SK-N-SH treated with all-trans-retinoic acid at 6 μM for 48 hours (cell line): ENCODE data around the gene ATRNL1.

ENCODE experiments used
- ATAC-seq: fragments of 200-7000 bp; cut with Tn5 transposase; 3 replicates; pipeline ENCODE4 v1.9.1; 2020; ENCODE audit warnings: mild to moderate bottlenecking, moderate library complexity
- BACH2 ChIP-seq: fragments of 250-450 bp; sonication (Bioruptor Pico); IDR thresholded peaks from 2 replicates; pipeline ENCODE4 v1.9.0; 2021; ENCODE audit warnings: mild to moderate bottlenecking, borderline replicate concordance
- CSDC2 ChIP-seq: fragments of 250-450 bp; sonication (Bioruptor Pico); IDR thresholded peaks from 2 replicates; pipeline ENCODE4 v1.5.0; 2020; ENCODE audit warnings: mild to moderate bottlenecking, moderate library complexity
- ESRRG ChIP-seq: fragments of 250-450 bp; sonication (Bioruptor Pico); IDR thresholded peaks from 2 replicates; pipeline ENCODE4 v1.6.1; 2021; ENCODE audit warnings: mild to moderate bottlenecking
- OSR1 ChIP-seq: fragments of 250-450 bp; sonication (Bioruptor Pico); IDR thresholded peaks from 2 replicates; pipeline ENCODE4 v1.8.0; 2022; ENCODE audit warnings: moderate library complexity, mild to moderate bottlenecking, inconsistent platforms
- SNAI2 ChIP-seq: fragments of 250-450 bp; sonication (Bioruptor Pico); IDR thresholded peaks from 2 replicates; pipeline ENCODE4 v1.5.0; 2020; ENCODE audit warnings: mild to moderate bottlenecking, moderate library complexity
- TOX ChIP-seq: fragments of 250-450 bp; sonication (Bioruptor Pico); IDR thresholded peaks from 2 replicates; pipeline ENCODE4 v1.8.0; 2021; ENCODE audit warnings: mild to moderate bottlenecking, moderate library complexity, borderline replicate concordance
- ZC3H10 ChIP-seq: fragments of 250-450 bp; sonication (Bioruptor Pico); IDR thresholded peaks from 2 replicates; pipeline ENCODE4 v1.5.1; 2021; ENCODE audit warnings: mild to moderate bottlenecking, moderate library complexity
- ZFP3 ChIP-seq: fragments of 250-450 bp; sonication (Bioruptor Pico); IDR thresholded peaks from 2 replicates; pipeline ENCODE4 v1.5.0; 2020; ENCODE audit warnings: mild to moderate bottlenecking, moderate library complexity
- ZFP30 ChIP-seq: fragments of 450-650 bp; formaldehyde crosslinking; IDR thresholded peaks from 2 replicates; pipeline ENCODE4 v1.5.0; 2022; ENCODE audit warnings: mild to moderate bottlenecking, moderate library complexity
- ZNF565 ChIP-seq: fragments of 450-650 bp; formaldehyde crosslinking; conservative IDR thresholded peaks from 2 replicates; pipeline ENCODE4 v1.5.0; 2020; ENCODE audit warnings: low read depth, mild to moderate bottlenecking, moderate library complexity
- ZNF8 ChIP-seq: fragments of 450-650 bp; formaldehyde crosslinking; IDR thresholded peaks from 2 replicates; pipeline ENCODE4 v1.5.0; 2020; ENCODE audit warnings: mild to moderate bottlenecking, moderate library complexity
- TF ChIP-seq, protein P1 (sequence below): fragments of 250-450 bp; sonication (Bioruptor Pico); IDR thresholded peaks from 2 replicates; pipeline ENCODE4 v1.5.0; 2020; ENCODE audit warnings: mild to moderate bottlenecking, moderate library complexity
- TF ChIP-seq, protein P2 (sequence below): fragments of 250-450 bp; sonication (Bioruptor Pico); IDR thresholded peaks from 2 replicates; pipeline ENCODE4 v1.5.1; 2021; ENCODE audit warnings: mild to moderate bottlenecking, moderate library complexity
- TF ChIP-seq, protein P3 (sequence below): fragments of 250-450 bp; sonication (Bioruptor Pico); IDR thresholded peaks from 2 replicates; pipeline ENCODE4 v1.5.1; 2020; ENCODE audit warnings: low read depth, mild to moderate bottlenecking, moderate library complexity
- TF ChIP-seq, protein P4 (sequence below): fragments of 250-450 bp; sonication (Bioruptor Pico); IDR thresholded peaks from 2 replicates; pipeline ENCODE4 v1.8.0; 2021; ENCODE audit warnings: low read depth, mild to moderate bottlenecking, moderate library complexity, borderline replicate concordance

The ATRNL1 gene

DNA sequence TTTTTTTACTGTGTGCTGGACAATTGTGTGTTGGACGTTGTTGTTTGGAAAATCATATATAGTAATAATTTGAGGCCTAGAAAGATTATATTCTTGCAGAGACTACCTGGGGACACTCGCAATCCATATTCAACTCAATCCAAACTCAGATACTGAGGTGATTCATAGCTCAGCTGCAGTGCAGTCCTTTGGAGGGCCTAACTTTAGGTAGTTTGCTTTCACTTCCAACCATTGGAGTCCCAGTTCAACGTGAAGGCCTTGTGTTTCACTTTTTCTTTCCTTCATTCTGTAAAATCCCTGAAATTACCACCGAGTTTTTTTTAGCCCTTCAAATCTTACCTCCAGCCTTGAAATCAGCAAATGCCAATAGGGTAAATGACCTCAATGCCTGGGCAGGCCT lies 32.3 kb downstream of the ATRNL1 start:
- TF ChIP-seq, protein P1, sequence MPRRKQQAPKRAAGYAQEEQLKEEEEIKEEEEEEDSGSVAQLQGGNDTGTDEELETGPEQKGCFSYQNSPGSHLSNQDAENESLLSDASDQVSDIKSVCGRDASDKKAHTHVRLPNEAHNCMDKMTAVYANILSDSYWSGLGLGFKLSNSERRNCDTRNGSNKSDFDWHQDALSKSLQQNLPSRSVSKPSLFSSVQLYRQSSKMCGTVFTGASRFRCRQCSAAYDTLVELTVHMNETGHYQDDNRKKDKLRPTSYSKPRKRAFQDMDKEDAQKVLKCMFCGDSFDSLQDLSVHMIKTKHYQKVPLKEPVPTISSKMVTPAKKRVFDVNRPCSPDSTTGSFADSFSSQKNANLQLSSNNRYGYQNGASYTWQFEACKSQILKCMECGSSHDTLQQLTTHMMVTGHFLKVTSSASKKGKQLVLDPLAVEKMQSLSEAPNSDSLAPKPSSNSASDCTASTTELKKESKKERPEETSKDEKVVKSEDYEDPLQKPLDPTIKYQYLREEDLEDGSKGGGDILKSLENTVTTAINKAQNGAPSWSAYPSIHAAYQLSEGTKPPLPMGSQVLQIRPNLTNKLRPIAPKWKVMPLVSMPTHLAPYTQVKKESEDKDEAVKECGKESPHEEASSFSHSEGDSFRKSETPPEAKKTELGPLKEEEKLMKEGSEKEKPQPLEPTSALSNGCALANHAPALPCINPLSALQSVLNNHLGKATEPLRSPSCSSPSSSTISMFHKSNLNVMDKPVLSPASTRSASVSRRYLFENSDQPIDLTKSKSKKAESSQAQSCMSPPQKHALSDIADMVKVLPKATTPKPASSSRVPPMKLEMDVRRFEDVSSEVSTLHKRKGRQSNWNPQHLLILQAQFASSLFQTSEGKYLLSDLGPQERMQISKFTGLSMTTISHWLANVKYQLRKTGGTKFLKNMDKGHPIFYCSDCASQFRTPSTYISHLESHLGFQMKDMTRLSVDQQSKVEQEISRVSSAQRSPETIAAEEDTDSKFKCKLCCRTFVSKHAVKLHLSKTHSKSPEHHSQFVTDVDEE (CRISPR knock-in tag), result no peak
- no peak for TF ChIP-seq ESRRG (CRISPR knock-in tag)
- no peak for TF ChIP-seq BACH2 (CRISPR knock-in tag)
- no peak for TF ChIP-seq ZC3H10
- TF ChIP-seq, protein P2, sequence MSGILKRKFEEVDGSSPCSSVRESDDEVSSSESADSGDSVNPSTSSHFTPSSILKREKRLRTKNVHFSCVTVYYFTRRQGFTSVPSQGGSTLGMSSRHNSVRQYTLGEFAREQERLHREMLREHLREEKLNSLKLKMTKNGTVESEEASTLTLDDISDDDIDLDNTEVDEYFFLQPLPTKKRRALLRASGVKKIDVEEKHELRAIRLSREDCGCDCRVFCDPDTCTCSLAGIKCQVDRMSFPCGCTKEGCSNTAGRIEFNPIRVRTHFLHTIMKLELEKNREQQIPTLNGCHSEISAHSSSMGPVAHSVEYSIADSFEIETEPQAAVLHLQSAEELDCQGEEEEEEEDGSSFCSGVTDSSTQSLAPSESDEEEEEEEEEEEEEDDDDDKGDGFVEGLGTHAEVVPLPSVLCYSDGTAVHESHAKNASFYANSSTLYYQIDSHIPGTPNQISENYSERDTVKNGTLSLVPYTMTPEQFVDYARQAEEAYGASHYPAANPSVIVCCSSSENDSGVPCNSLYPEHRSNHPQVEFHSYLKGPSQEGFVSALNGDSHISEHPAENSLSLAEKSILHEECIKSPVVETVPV, result no peak
- no peak for TF ChIP-seq CSDC2 (CRISPR knock-in tag)
- no peak for ATAC-seq

DNA sequence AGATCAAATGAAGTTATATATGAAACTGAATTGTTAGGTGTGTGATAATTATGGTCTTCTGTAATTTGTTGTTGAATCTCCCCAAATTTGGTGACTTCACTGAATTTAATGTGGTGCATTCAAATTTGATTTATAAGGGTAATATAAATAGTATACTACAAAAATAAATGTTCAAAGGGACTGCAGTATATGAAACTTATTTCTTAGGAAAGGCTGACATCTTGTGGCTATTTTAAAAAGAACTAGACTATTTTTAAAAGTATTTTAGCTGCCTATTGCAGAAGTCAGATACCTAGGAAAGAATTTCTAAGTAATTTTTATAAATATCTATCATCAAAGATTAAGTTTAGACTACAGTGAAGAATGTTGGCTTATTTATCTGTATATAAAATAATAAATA lies 36.6 kb downstream of the ATRNL1 start:
- TF ChIP-seq TOX (CRISPR knock-in tag) (no peak), ESRRG (CRISPR knock-in tag) (no peak), ZFP3 (no peak), ZFP30 (CRISPR knock-in tag) (no peak), ZNF565 (CRISPR knock-in tag) (no peak), OSR1 (CRISPR knock-in tag) (no peak), SNAI2 (no peak), ZC3H10 (no peak)
- TF ChIP-seq, protein P1 (CRISPR knock-in tag), result no peak
- TF ChIP-seq, all 23 proteins: peak for 0

DNA sequence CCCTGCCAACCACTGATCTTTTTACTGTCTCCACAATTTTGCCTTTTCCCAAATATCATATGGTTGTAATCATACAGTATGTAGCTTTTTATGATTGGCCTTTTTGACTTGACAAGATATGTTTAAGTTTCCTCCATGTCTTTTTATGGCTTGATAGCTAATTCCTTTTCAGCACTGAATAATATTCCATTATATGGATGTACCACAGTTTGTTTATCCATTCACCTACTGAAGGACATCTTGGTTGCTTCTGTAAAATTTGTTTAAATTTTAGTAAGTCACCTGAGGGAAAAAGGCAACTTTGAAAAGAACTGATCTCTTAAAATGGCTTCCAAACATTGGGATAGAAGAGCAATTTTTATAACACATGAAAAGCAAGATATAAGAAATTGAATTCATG lies 43.5 kb downstream of the ATRNL1 start:
- no peak for ATAC-seq
- TF ChIP-seq, protein P3, sequence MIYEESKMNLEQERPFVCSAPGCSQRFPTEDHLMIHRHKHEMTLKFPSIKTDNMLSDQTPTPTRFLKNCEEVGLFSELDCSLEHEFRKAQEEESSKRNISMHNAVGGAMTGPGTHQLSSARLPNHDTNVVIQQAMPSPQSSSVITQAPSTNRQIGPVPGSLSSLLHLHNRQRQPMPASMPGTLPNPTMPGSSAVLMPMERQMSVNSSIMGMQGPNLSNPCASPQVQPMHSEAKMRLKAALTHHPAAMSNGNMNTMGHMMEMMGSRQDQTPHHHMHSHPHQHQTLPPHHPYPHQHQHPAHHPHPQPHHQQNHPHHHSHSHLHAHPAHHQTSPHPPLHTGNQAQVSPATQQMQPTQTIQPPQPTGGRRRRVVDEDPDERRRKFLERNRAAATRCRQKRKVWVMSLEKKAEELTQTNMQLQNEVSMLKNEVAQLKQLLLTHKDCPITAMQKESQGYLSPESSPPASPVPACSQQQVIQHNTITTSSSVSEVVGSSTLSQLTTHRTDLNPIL (CRISPR knock-in tag), result no peak
- TF ChIP-seq ESRRG (CRISPR knock-in tag) (no peak), ZFP30 (CRISPR knock-in tag) (no peak), ZNF8 (CRISPR knock-in tag) (peak; percentile 97), ZNF565 (CRISPR knock-in tag) (no peak), ZFP3 (no peak)
- TF ChIP-seq, protein P4, sequence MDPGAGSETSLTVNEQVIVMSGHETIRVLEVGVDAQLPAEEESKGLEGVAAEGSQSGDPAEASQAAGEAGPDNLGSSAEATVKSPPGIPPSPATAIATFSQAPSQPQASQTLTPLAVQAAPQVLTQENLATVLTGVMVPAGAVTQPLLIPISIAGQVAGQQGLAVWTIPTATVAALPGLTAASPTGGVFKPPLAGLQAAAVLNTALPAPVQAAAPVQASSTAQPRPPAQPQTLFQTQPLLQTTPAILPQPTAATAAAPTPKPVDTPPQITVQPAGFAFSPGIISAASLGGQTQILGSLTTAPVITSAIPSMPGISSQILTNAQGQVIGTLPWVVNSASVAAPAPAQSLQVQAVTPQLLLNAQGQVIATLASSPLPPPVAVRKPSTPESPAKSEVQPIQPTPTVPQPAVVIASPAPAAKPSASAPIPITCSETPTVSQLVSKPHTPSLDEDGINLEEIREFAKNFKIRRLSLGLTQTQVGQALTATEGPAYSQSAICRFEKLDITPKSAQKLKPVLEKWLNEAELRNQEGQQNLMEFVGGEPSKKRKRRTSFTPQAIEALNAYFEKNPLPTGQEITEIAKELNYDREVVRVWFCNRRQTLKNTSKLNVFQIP (CRISPR knock-in tag), result no peak
- TF ChIP-seq, protein P2, result no peak
- TF ChIP-seq, all 23 proteins: peak for 1

More for the DNA sequence above, 36.6 kb downstream of the ATRNL1 start:
- ATAC-seq, result peak; percentile 54; the same call in 2 of the 3 replicates

DNA sequence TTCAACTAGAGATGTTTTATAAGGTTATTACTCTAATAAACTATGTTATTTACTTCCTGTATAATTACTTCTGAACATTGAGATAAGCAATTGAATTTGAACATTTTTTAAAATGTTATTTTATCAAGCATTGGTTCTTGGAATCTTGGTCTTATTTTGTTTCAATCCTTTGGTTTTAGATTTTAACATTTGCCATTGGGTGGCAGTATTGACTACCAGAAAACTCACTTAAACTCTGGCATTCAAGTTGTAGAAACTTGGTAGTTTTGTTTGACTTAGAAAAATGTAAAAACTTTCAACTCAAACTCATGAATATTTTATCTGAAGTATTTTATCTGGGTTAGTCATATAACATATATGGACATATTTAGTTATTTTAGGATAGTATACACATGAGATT lies 48.1 kb downstream of the ATRNL1 start:
- no peak for ATAC-seq
- TF ChIP-seq, protein P3 (CRISPR knock-in tag), result no peak
- TF ChIP-seq ZFP3 (no peak), ZC3H10 (no peak)
- TF ChIP-seq, all 23 proteins: peak for 0
